HG02943 (cell line): ENCODE measurements around the gene DDX31.
"Not testable (repeated sequence)": the region's sequence is repeated elsewhere in the genome, so short reads cannot be mapped to it uniquely, and the experiment has no call there.

Experiments used
- ATAC-seq: cut with Tn5 transposase; IDR thresholded peaks from one replicate; pipeline ENCODE4 v1.9.1; 2021; ENCODE audit warnings: mild to moderate bottlenecking, low read depth, moderate library complexity; ENCODE audit not compliant: unreplicated experiment

Gene DDX31

DNA sequence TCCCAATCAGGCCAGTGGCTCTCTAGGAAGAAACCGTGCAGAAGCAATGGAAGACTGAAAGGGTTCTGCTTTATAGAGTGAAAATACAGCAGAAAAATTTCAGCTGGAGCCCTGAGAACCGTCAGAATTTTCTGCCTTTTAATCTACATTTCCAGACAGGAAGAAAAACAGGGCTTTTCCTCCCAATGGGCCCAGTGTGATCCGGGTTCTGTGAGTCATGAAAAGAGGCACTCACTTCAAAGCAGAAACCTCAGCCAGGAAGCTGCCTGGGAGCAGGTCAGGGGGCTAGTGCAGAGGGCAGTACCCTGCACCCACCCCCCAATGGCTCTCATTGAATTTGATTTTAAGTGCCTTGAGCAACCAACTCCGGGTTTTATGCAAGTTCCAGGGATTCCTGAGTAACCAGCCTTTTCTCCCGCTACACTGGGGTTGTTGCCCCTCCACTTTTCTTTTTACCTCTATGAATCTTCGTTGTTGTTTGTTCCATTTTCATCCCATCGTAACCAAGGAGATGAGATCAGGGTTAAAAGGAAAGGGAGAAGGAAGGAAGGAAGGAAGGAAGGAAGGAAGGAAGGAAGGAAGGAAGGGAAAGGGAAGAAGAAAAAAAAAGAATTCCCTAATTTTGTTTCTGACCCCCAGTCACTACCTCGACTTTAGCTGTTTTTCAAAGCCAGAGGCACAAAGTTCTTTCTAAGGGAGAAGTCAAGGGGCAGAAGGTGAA is 86.0 kb downstream of the DDX31 start:
- ATAC-seq = no peak

DNA sequence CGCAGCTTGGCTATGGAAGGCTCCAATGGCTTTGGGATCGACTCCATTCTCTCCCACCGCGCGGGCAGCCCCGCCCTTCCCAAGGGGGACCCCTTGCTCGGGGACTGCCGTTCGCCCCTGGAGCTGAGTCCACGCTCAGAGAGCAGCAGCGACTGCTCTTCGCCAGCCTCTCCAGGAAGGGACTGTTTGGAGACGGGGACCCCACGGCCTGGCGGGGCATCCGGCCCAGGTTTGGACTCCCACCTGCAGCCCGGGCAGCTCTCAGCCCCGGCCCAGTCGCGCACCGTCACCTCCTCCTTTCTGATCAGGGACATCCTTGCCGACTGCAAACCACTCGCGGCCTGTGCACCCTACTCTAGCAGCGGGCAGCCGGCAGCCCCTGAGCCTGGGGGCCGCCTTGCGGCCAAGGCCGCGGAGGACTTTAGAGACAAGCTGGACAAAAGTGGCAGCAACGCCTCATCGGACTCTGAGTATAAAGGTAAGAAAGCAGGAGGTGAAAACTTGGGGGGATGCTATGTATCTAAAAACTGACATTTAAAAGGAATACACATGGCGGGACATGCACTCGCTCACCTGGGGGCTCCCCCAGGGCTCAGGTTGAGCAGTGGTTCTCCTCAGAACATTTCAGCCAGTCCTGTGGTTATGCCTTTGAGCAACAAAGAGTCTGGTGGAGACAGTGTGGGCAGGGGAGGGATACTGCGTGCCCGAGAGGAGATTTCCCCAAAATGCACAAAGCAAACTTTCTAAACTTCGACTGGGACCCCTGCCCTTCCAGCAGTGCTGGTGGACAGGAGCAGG is 86.8 kb downstream of the DDX31 start:
- no peak for ATAC-seq

DNA sequence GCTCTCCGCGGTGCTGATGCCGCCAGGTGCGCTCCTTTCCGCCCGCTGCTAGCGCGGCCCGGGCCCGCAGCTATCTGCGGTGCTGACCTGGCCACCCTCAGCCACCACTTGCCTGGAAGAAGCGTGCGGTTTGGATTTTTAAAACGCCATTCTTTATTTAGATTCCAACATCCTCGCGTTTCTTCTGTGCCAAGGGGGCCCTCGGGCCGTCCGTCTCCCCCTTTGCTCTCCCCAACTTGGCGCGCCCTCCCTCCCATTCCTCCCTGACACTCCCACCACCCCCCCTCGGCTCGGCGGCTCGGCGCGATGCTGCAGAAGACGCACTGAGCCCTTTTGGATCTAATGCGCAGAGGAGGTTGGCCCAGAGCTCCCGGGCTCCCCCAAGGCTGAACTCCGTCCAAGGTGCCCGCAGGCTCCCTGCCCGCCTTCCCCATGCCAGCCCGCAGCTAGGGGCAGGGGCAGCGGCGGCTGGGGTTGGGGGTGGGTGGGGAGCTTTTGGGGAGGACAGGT is 87.5 kb downstream of the DDX31 start, which contains the start of gene BARHL1:
Gene BARHL1 (plus strand): TSS at position 331 of the 510 bp plus-strand sequence. CDS start 192 bp downstream, outside the sequence.
- ATAC-seq = no peak

DNA sequence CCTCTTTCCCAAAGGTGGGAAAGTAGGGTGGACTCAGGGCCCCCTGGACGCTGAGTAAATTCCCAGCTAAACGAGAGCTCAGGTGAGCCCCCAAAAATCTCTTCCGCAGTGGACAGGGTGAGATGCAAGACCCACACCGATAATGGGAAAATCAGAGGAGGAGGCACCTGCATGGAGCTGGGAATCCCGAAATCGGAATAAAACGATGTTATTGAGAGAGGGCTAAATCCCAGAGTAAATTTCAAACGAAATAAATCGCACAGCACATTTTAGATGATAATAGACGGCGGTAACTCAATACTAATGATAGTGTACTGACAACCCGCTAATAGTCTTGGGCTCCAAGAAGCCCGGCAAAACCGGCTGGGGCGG is 90.4 kb downstream of the DDX31 start:
- ATAC-seq = no peak

DNA sequence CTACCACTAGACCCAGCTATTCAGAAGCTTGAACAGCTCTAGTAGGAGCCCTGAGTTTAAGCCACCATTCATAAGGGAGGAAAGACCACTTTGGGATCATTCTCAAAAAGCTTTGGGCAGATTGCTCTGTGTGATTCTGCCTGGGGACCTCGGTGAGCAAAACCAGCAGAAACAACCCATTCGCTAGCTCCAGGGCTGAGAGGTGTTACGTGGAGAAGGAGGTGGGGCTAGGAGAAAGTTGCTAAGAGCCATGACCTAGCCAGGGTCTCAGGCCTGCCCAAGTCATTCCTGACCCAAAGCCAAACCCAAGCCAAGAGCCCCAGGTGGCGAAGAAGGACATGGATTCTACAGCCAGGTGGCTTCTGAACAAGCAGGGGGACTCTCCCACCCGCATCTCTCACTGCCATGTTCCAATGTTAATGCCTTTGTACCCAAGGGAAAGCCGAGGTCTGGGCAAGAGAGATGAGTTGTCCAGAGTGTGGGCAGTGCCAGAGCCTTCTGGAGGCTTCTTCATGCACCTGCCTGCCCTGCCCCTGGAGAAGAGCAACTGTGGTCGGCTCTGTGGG is 91.3 kb downstream of the DDX31 start:
- no peak for ATAC-seq

DNA sequence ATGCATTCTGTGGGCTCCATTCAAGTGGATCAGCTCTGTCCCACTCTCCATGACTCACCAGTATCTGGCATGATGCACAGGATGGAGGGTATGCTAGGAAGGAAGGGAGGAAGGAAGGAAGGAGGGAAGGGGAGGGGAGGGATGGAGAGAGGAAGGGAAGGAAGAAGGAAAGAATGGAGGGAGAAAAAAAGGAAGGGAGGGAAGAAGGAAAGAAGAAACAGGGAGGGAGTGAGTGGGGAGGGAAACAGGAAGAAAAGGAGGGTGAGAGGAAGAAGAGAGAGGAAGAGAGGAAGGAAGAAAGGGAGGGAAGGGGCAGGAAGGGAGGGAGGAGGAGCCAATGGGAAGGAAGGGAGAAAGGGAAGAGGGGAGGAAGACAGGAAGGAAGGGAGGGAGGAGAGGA is 92.7 kb downstream of the DDX31 start:
- ATAC-seq = no peak

DNA sequence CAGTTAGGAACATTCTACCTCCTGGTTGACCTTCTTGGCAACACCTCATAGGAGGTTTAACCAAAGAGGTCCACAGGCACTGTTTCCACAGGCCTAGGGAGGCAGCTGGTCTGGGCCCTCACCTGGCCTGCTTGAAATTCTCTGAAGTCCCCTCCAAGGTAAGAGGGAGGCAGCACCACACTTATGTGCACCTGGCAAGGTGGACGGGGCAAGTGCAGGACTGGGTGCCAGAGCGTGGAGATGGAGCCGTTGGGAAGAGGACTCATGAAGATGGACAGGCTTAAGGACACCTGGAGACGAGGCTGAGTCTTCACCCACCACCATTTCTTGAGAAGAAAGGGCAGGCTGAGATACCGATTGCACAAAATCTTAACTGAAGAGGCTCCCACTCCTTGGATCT is 94.0 kb downstream of the DDX31 start:
- ATAC-seq = no peak

DNA sequence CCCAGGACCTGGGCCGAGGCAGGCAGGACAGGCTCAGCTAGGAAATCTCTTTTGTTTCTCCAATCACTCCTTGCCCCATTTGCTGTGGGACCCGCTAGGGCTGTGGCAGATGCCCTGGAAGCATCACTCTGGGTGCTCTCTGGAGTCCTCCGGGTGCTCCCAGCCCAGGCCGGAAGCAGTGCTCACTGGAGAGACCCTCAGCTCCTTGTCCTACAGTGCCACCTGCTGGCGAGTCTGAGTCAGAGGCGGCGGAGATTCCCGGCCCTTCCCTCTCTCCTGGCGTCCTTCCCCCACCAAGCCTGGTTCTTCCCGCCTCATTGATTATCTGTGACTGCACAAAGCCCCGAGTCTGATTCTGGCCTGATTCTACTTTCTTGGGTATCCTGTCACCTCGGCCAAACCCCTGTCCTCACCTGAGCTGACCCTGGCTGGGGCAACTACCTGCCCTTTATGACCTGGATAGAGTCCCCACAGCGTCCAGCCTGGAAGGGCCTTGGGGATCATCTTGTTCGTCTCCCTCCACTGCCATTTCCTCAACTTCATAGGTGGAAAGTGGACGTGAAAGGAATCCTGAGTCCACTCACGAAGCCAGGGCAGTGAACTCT is 94.7 kb downstream of the DDX31 start:
- ATAC-seq = no peak

DNA sequence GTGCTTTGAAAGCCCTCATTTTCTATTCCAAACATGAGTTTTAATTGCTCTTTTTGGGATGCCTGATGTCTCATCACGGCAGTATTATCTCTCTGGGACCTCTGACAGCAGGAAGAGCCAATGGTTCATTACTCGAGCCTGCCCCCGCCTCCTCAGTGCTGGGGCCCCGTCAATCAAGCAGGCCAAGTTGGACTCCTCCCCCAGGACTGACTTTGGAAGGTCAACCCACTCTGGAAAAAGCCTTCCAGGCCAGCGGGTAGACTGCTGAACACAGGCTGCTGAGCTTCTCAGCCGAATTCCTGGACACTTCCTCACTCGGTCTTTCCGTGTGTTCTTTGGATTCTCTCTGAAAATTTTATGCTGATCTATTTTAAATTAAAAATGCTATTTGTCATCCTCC is 96.9 kb downstream of the DDX31 start:
- no peak for ATAC-seq

DNA sequence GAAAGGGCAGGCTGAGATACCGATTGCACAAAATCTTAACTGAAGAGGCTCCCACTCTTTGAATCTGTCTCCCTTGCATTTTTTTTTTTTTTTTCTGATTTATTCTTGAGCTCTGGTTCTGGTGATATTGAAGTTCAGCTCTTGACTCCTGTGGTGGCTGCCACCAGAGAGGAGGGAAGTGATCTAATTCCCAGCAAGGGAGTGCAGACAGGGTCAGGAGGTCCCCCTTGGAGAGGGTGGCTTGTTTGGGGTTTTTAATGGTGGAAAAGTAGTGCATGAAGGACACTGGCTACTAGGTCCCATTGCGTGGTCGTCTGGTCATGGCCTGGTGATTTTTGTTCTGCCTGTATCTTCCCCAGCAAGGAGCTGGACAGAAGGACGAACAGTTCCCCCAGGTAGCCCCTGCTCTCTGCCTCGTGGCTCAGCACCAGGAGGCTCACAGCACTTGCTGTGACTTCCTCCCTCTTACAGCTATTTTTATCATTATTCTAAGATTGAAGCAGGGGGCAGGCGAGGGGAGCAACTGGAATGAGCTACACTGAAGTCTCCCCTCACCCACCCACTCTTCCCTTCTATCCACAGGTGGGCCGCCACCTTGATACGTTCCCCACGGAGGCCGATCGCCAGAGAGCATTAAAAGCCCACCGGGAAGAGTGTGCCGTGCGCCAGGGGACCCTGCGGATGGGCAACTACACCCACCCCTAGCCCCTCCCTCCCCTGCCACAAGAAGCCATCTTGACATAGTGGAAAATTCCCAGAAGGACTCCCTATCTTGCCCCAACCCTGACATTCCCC is 97.8 kb downstream of the DDX31 start:
- no peak for ATAC-seq

DNA sequence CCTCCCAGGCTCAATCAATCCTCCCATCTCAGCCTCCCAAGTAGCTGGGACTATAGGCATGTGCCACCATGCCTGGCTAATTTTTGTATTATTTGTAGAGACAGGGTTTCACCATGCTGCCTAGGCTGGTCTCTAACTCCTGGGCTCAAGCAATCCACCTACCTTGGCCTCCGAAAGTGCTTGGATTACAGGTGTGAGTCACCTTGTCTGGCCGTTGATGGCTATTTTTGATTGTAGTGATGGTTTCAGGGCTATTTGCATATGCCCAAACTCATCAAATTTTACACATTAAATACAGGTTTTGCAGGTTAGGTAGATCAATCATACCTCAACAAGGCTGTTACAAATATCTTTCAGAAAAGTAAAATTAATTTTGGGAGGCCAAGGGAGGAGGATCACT is 101.0 kb downstream of the DDX31 start:
- not testable (repeated sequence) for ATAC-seq

DNA sequence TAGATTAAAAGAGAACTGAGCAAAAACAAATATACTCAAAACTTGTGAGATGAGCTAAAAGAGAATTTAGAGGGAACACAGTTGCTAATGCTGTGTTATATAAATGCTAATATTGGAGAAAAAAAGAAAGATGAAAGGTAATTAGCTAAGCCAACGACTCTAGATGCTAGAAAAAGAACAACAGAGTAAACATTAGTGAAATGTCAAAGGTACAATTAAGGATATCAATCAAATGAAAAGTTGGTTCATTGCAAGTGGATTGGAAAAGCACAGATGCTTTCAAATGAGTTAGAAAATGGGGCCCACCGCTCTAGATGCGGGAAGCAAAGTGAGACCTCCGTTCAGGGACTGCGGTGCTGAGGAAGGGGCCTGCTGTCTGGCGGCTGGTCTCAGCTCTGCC is 105.3 kb downstream of the DDX31 start:
- ATAC-seq = no peak

DNA sequence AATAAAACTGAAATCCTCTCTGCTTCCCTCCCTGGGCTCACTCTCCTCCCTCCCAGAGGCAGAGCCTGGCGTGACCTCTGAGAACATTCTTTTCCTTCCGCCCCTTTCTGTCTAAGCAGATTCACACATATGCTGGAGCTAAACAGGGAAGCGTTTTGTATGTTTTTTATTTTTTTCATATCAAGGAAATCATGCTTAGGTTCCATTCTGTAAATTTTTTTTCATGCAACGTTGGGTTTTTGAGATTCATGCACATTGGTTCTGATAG is 107.5 kb downstream of the DDX31 start:
- ATAC-seq = no peak

DNA sequence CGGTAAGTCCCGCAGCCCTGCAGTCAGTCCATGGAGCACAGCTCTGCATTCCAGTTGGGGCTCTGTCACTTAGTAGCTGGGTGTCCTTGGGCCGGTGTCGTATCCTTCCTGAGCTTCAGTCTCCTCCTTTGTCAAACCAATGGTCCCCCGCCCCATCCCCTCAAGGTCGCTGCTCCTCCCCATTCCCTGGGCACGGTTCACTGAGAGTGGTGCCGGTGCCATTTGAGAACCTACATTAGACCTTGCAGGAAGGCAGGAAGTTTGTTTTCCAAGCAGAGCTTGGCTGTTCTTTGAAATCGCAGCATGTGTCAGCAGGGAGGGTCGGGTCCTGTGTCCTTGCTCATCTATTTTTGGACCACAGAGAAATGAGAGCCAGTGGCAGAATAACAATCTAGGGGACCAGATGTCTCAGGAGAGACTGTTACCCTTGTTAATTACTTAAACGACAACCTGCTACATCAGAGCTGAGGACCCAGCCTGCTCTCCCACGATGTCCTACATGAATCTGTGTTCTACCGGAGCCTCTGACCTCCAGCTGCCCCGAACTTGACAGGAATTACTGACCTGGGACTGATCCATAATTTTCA is 109.1 kb downstream of the DDX31 start:
- ATAC-seq = no peak

DNA sequence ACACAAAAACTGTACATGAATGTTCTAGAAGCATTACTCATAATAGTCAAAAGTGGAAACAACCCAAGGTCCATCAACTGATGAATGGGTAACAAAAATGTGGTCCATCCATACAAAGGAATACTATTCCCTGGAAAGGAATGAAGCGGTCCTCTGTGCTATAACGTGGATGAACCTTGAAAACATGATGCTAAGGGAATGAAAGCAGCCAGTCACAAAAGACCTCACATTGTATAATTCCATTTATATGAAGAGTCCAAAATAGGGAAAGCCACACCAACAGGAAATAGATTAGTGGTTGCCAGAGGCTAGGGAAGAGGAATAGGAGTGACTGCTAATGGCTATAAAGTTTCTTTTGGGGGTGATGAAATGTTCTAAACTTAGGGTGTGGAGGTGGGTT is 110.1 kb downstream of the DDX31 start:
- ATAC-seq = no peak

DNA sequence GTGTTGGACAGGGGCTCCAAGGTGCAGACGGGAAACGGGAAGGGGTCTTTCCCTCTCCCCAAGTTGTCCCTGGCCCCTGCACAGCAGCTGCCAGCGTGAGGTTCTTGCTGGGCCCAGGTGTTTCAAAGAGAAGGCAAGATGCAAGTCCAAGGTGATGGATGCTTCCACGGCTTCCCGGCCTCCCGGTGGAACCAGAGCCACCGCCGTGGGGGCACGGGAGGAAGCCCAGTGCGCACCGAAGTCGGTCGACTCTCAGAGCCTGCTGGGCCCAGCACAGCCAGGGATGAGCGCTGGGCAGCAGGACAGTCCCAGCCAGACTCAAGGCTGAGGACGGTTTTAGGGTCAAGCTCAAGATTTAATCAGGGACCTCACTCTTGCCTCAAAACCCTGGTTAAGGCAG is 112.6 kb downstream of the DDX31 start:
- no peak for ATAC-seq

DNA sequence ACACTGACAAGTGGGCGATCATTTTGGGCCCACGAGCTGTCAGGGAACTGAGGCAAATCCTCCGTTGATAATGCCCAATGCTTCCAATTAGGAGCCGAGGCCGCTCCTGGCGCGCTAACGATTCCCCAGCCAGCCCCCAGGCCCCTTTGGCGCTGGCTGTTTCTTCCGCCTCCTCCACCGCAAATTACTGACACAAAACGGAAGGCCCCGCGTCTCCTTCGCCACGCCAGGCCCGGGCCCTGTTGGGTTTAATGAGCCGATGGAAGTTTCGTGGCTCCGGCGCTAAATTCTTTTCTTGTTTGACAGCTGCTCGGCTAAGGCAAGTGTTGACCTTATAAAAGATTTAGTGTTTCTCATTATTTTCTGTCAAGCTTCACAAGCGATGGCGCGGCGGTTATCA is 113.1 kb downstream of the DDX31 start:
- no peak for ATAC-seq

DNA sequence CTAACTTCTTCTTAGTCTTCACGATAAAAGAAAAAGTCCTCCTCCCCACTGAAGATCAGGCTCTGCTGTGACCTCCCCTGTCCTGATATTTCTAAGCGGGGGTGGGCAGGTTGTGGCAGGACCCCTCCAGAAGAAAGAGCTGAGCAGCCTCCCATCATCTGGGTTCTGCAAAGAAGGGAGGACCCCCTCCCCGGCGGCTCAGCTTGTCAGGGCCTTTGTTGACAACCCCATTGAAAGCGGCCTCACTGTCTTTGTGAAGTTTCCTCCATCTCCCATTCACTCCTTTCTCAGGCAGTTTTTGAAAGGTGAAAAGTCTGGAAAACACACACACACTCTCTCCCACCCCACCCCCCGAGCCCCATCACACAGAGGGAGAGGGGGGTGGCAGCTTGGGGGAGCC is 113.5 kb downstream of the DDX31 start:
- no peak for ATAC-seq

DNA sequence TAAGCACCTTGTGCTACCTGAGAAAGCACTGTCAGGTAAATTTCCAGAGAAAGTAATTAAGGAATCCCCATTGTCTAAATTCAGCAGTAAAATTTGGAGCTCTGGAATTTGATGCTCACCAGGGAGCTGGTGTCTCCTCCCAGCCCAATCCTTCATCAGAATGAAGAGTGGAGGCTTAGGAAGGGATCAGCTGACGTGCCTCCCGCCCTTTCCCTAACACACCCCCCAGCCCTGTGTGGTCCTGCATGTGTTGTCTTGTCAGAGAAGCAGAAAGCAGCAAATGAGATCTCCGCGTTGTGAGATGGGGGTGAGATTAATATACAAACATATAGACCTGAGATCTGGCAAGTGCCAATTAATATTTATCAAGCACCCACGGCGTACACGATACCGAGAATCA is 114.3 kb downstream of the DDX31 start:
- no peak for ATAC-seq

DNA sequence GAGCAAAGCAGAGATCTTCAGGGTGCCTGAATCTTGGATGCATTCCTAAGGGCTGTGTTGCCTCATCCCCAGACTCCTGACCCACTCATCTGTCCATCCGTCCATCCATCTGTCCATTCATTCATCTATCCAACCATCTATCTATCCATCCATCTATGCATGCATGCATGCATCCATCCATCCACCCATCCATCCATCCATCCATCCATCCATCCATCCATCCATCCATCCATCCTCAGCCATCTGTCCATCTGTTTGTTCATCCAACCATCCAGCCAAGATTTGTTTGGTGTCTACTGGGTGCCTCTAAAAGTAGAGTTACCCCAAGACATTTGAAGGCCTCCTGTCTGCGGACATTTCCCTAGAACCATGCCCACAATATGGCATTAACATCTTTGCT is 115.0 kb downstream of the DDX31 start:
- ATAC-seq = no peak
